Endothelial cell of umbilical vein (primary cell): ENCODE measurements around the gene RBKS.

ENCODE experiments used
- EZH2 ChIP-seq: IDR thresholded peaks from 2 replicates; pipeline ENCODE4 v1.6.1; 2012; ENCODE audit warnings: borderline replicate concordance, low read depth, mild to moderate bottlenecking, moderate library complexity, low read length, inconsistent platforms; ENCODE audit not compliant: severe bottlenecking
- JUN ChIP-seq: IDR thresholded peaks from 2 replicates; pipeline ENCODE4 v1.6.1; 2011; ENCODE audit warnings: borderline replicate concordance, low read depth; ENCODE audit not compliant: insufficient read length, insufficient read depth
- POLR2A ChIP-seq: IDR thresholded peaks from 2 replicates; pipeline ENCODE4 v1.6.1; 2012; ENCODE audit warnings: low read depth, mild to moderate bottlenecking, control low read depth, low read length
- POLR2AphosphoS5 ChIP-seq: IDR thresholded peaks from 2 replicates; pipeline ENCODE4 v1.6.1; 2012; ENCODE audit warnings: low read depth, mild to moderate bottlenecking, control low read depth, low read length, moderate library complexity; ENCODE audit not compliant: insufficient read depth
- TF ChIP-seq, protein P1 (sequence below), 2 donors: IDR thresholded peaks; 1 replicate in 1 of 2; 2 replicates in 1 of 2; pipeline ENCODE4 v1.5.1; 2011; ENCODE audit warnings: low read length in 2 of 2, mild to moderate bottlenecking in 2 of 2, moderate library complexity in 2 of 2, control low read depth in 1 of 2, inconsistent platforms in 1 of 2, low read depth in 1 of 2; ENCODE audit not compliant: insufficient read depth in 1 of 2; ENCODE audit errors: extremely low read depth in 1 of 2
- TF ChIP-seq, protein P2 (sequence below): IDR thresholded peaks from 2 replicates; pipeline ENCODE4 v1.6.1; 2011; ENCODE audit not compliant: insufficient read depth, insufficient read length

DNA sequence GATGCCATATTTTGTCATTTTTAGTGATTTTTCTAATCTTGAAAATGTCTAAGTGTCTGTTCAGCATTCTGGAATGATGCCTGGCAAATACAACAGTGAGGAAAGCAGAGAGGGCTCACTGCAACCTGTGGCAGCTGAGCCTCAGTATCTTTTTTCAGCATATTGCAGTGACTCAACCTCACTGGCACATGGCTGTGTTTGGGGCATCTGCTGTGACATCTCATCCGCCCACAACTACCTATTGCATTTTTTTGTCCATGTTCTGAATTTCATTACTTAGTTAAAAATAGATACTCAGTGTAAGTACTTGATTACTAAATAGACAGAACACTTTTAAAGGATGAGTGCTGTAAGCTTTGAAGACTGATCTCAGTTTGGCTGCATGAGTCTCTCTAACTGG is 11.0 kb upstream of the RBKS start:
- TF ChIP-seq, protein P1, sequence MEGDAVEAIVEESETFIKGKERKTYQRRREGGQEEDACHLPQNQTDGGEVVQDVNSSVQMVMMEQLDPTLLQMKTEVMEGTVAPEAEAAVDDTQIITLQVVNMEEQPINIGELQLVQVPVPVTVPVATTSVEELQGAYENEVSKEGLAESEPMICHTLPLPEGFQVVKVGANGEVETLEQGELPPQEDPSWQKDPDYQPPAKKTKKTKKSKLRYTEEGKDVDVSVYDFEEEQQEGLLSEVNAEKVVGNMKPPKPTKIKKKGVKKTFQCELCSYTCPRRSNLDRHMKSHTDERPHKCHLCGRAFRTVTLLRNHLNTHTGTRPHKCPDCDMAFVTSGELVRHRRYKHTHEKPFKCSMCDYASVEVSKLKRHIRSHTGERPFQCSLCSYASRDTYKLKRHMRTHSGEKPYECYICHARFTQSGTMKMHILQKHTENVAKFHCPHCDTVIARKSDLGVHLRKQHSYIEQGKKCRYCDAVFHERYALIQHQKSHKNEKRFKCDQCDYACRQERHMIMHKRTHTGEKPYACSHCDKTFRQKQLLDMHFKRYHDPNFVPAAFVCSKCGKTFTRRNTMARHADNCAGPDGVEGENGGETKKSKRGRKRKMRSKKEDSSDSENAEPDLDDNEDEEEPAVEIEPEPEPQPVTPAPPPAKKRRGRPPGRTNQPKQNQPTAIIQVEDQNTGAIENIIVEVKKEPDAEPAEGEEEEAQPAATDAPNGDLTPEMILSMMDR (IDR thresholded peaks at IDR 0.05; ENCODE audit: extremely low read depth in 1 of 2, insufficient read depth in 1 of 2, low read depth in 1 of 2, low read length in 2 of 2), result no peak
- TF ChIP-seq EZH2 (no peak), POLR2A (no peak), POLR2AphosphoS5 (no peak), JUN (no peak)
- TF ChIP-seq, protein P2, sequence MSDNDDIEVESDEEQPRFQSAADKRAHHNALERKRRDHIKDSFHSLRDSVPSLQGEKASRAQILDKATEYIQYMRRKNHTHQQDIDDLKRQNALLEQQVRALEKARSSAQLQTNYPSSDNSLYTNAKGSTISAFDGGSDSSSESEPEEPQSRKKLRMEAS, result no peak
